Upper lobe of left lung (tissue), 6 donors: ENCODE measurements around the gene MARK1. TPM values are rescaled to one million over a fixed set of nuclear protein-coding genes. Genes with fewer than 3 reads are reported as not detected.

Experiments
- ATAC-seq, 2 donors: fragments of 200-7000 bp; cut with Tn5 transposase; one replicate each; pipeline ENCODE4 v1.9.1; 2022; ENCODE audit warnings: mild to moderate bottlenecking in 2 of 2, moderate library complexity in 2 of 2; ENCODE audit not compliant: low FRiP score in 2 of 2
- DNase-seq, 2 donors: peaks; one replicate each; pipeline ENCODE4 v3.0.0-alpha.2; 2019 to 2020
- H3K27ac ChIP-seq, 4 donors: fragments of 200-600 bp; sonication (generic); one replicate each; pipeline ENCODE4 v1.5.1; 2016 to 2019
- H3K27me3 ChIP-seq, 4 donors: fragments of 200-600 bp; sonication (generic); one replicate each; pipeline ENCODE4 v1.5.1; 2017 to 2019
- H3K36me3 ChIP-seq, 4 donors: fragments of 200-600 bp; sonication (generic); one replicate each; pipeline ENCODE4 v1.5.1; 2016 to 2019
- H3K4me1 ChIP-seq, 4 donors: fragments of 200-600 bp; sonication (generic); one replicate each; pipeline ENCODE4 v1.5.1; 2018 to 2019
- H3K4me3 ChIP-seq, 4 donors: fragments of 200-600 bp; sonication (generic); one replicate each; pipeline ENCODE4 v1.5.1; 2017 to 2019; ENCODE audit warnings: mild to moderate bottlenecking in 2 of 4, moderate library complexity in 1 of 4
- H3K9me3 ChIP-seq, 4 donors: fragments of 200-600 bp; sonication (generic); one replicate each; pipeline ENCODE4 v1.5.1; 2018 to 2019
- EP300 ChIP-seq, 4 donors: sonication (generic); formaldehyde crosslinking; IDR thresholded peaks; one replicate each; pipeline ENCODE4 v1.5.1; 2017; ENCODE audit warnings: antibody characterized with exemption in 4 of 4, control low read depth in 2 of 4
- POLR2A ChIP-seq, 4 donors: fragments of 450-650 bp; IDR thresholded peaks; one replicate each; pipeline ENCODE4 v1.5.1; 2016 to 2017; ENCODE audit warnings: antibody characterized with exemption in 4 of 4, mild to moderate bottlenecking in 2 of 4
- POLR2AphosphoS5 ChIP-seq, 2 donors: sonication (generic); formaldehyde crosslinking; IDR thresholded peaks; one replicate each; pipeline ENCODE4 v1.5.1; 2017; ENCODE audit warnings: antibody characterized with exemption in 2 of 2
- WGBS, 2 donors: methylation state at CpG; one replicate each; pipeline ENCODE4 v1.1.5; 2017 to 2018; 5-methylcytosine and 5-hydroxymethylcytosine counted together
- total RNA-seq, 6 donors: library from RNA; depleted of rRNA in 4 of 6; stranded (reverse); fragments of >200 nt in 4 of 6; gene quantifications; one replicate each; pipeline versions ENCODE4 v1.1.0 to v1.2.1, GENCODE V29; 2016 to 2021
- TF ChIP-seq, protein P1 (sequence below), 6 experiments: fragments of 450-650 bp in 4 of 6; fragments of 200-600 bp in 2 of 6; sonication (generic) in 2 of 6; IDR thresholded peaks; one replicate each; pipeline ENCODE4 v1.5.1; 2016 to 2019; ENCODE audit warnings: antibody characterized with exemption in 6 of 6
- donor health status: DM: no; HTN: no; CAD: no; lungs with moderate emphysema.
- donor health status: DM: no; HTN: yes; CAD: no; lungs with severe emphysema.

Gene MARK1
- total RNA-seq, 6 donors from 2014 or later = 1.0 to 3.6 (median 1.8) TPM

DNA sequence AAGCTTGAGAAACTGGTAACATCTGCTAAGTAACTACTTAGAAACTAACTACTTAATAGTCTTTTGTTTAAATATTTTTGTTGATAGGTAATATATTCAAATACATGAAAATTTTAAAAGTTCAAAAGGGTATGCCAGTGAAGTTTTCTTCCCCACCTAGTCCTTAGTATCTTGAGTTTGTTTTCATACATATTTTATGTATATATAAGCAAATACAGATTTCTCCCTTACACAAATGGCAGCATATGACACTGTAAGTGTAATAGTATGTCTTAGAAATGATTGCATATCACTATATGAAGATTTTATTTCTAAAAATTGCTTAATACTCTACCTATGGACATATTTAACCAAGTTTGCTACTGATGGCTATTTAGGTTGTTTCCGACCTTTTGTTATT is 38.9 kb downstream of the MARK1 start:
- Histone ChIP-seq H3K4me1 (no peaks in the 10 kb centered on the region), H3K27me3 (no peaks in the 10 kb centered on the region), H3K36me3 (no peaks in the 10 kb centered on the region), H3K9me3 (no peaks in the 10 kb centered on the region), H3K27ac (no peak overlapping the region), H3K4me3 (no peak overlapping the region)
- DNase-seq = no peak
- ATAC-seq = no peak
- no peak for TF ChIP-seq POLR2AphosphoS5 (IDR thresholded peaks at IDR 0.05)
- no peak for TF ChIP-seq EP300 (IDR thresholded peaks at IDR 0.05)
- TF ChIP-seq POLR2A (IDR thresholded peaks at IDR 0.05) = no peak
- TF ChIP-seq, protein P1, sequence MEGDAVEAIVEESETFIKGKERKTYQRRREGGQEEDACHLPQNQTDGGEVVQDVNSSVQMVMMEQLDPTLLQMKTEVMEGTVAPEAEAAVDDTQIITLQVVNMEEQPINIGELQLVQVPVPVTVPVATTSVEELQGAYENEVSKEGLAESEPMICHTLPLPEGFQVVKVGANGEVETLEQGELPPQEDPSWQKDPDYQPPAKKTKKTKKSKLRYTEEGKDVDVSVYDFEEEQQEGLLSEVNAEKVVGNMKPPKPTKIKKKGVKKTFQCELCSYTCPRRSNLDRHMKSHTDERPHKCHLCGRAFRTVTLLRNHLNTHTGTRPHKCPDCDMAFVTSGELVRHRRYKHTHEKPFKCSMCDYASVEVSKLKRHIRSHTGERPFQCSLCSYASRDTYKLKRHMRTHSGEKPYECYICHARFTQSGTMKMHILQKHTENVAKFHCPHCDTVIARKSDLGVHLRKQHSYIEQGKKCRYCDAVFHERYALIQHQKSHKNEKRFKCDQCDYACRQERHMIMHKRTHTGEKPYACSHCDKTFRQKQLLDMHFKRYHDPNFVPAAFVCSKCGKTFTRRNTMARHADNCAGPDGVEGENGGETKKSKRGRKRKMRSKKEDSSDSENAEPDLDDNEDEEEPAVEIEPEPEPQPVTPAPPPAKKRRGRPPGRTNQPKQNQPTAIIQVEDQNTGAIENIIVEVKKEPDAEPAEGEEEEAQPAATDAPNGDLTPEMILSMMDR (IDR thresholded peaks at IDR 0.05) = no peak
- WGBS, 2 donors = 89 to 97% methylated on average over 1 of the region's 1 CpG

DNA sequence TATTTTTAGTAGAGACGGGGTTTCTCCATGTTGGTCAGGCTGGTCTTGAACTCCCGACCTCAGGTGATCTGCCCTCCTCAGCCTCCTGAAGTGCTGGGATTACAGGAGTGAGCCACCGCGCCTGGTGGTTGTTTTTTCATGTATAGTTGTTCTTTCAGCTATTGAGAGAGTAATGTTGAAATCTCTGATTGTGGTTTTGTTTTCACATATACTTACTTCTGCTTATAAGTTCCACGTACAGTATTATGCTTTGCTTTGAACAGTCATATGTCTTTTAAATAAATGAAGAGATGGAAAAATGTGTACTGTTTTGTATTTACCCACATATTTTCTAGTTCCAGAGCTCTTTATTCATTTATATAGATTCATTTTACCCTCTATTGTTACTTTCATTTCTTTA is 44.5 kb downstream of the MARK1 start:
- H3K27ac ChIP-seq = no peak overlapping the region
- TF ChIP-seq POLR2A (IDR thresholded peaks at IDR 0.05) (no peak), EP300 (IDR thresholded peaks at IDR 0.05) (no peak), POLR2AphosphoS5 (IDR thresholded peaks at IDR 0.05) (no peak)
- TF ChIP-seq, protein P1 (IDR thresholded peaks at IDR 0.05) = no peak
- 75 to 79% methylated on average over 5 of the region's 5 CpGs for WGBS, 2 donors

DNA sequence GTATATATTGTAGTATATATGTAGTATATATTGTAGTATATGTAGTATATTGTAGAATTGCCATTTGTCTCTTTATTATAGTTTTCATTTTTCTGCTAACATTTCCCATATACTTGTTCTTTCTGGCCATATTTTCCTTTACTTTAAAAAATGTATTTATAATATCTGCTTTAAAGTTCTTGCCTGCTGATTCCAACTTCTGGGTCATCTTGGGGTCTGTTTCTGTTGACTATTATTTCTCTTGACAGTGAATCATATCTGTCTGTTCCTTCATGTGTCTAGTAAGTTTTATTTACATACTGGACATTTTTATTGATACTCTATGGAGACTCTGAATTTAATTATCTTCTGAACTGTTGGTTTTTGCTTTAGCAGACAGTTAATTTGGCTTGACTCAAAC is 45.9 kb downstream of the MARK1 start:
- Histone ChIP-seq H3K4me3 (no peak overlapping the region), H3K27ac (no peak overlapping the region)
- TF ChIP-seq, protein P1 (IDR thresholded peaks at IDR 0.05) = no peak
- no peak for TF ChIP-seq POLR2AphosphoS5 (IDR thresholded peaks at IDR 0.05)
- TF ChIP-seq POLR2A (IDR thresholded peaks at IDR 0.05) = no peak
- TF ChIP-seq EP300 (IDR thresholded peaks at IDR 0.05) = no peak

More for the DNA sequence above, 44.5 kb downstream of the MARK1 start:
- DNase-seq (no peak), ATAC-seq (no peak)
- peaks cover 0 to 16% (median 9%) of the 10 kb centered on the region in 4 donors for H3K9me3 ChIP-seq
- no peaks in the 10 kb centered on the region for H3K27me3 ChIP-seq
- H3K4me3 ChIP-seq = no peak overlapping the region
- H3K4me1 ChIP-seq = no peaks in the 10 kb centered on the region
- H3K36me3 ChIP-seq = no peaks in the 10 kb centered on the region

DNA sequence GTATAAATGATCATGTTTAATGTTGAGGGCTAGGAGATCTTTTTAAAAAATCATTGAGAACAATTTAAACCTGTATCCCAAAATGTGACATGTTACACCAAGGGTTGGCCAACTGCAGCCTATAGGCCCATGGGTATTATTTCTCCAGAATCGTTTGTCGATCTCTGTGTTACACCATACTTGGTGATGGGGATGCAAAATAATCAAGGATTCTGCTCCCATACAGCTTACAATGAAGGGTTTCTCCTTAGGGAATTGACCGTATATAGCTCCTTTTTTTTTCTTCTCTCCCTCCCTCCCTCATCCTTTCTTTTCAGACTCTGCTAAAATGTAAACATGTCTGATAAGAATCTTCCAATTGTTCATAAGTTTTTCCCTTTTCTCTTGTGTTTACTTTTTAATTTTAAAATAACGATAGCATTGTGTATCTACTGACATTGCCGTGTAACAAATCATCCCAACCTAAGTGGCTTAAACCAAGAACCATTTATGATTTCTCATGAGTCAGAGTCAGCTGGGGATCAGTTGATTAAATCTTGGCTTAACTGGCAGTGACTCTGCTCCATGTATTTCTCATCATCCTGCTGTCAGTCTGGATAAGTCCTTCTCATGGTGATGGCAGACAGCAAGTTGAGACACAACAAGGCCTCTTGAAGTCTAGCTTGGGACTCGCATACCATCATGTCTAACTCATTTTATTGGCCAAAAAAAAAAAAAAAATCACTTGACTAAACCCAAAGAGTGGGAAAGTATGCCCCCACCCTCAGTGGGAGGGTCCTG is 48.0 kb downstream of the MARK1 start:
- Histone ChIP-seq H3K4me3 (no peak overlapping the region), H3K27ac (no peak overlapping the region), H3K9me3 (peaks cover 0 to 16% (median 9%) of the 10 kb centered on the region in 4 donors), H3K36me3 (no peaks in the 10 kb centered on the region), H3K4me1 (no peaks in the 10 kb centered on the region), H3K27me3 (no peaks in the 10 kb centered on the region)
- no peak for DNase-seq
- WGBS, 2 donors = 81 to 91% methylated on average over 6 of the region's 6 CpGs
- ATAC-seq = no peak
- TF ChIP-seq POLR2AphosphoS5 (IDR thresholded peaks at IDR 0.05) (no peak), POLR2A (IDR thresholded peaks at IDR 0.05) (no peak)
- TF ChIP-seq, protein P1 (IDR thresholded peaks at IDR 0.05) = no peak

More for the DNA sequence above, 45.9 kb downstream of the MARK1 start:
- Histone ChIP-seq H3K4me1 (no peaks in the 10 kb centered on the region), H3K9me3 (peaks cover 0 to 16% (median 9%) of the 10 kb centered on the region in 4 donors), H3K27me3 (no peaks in the 10 kb centered on the region), H3K36me3 (no peaks in the 10 kb centered on the region)
- ATAC-seq (no peak), DNase-seq (no peak)

DNA sequence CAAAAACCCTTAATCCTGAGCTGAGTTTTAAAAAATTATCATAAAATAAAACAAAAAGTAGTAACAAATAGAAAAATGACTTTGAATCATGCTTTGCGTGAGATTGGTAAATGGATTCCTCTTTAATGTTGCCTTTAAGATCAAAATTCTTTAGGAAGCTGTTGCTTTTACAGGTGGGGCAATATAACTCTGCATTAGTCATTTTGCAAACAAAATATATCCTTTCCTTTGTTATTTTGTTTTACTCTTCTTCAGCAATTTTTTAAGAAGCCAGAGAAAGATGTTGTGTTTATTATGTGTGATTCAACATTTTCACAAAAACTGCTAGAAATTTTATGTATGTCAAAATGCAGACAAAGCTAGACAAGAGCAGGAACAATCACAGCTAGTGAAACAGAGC is 50.0 kb downstream of the MARK1 start:
- TF ChIP-seq POLR2AphosphoS5 (IDR thresholded peaks at IDR 0.05) = no peak
- TF ChIP-seq, protein P1 (IDR thresholded peaks at IDR 0.05) = no peak
- no peak for TF ChIP-seq EP300 (IDR thresholded peaks at IDR 0.05)
- TF ChIP-seq POLR2A (IDR thresholded peaks at IDR 0.05) = no peak
- H3K36me3 ChIP-seq = no peaks in the 10 kb centered on the region
- 93 to 95% methylated on average over 1 of the region's 1 CpG for WGBS, 2 donors

More for the DNA sequence above, 50.0 kb downstream of the MARK1 start:
- H3K4me1 ChIP-seq = no peaks in the 10 kb centered on the region
- no peak for ATAC-seq
- no peaks in the 10 kb centered on the region for H3K27me3 ChIP-seq
- no peak overlapping the region for H3K4me3 ChIP-seq
- peaks cover 0 to 16% (median 9%) of the 10 kb centered on the region in 4 donors for H3K9me3 ChIP-seq
- no peak for DNase-seq
- no peak overlapping the region for H3K27ac ChIP-seq
